Measurements from ENCODE around the gene TNS1.
"Not testable (repeated sequence)": the region's sequence is repeated elsewhere in the genome, so short reads cannot be mapped to it uniquely, and the experiment has no call there.

Gene TNS1

GRCh38 chr2:217822296-217823252 is 180.2 kb downstream of the TNS1 start:
- FAIRE-seq (no peak), DNase-seq (ENCODE audit: insufficient read length, low spot score) (peak; percentile 18)

- no peak for FAIRE-seq
- no peak for DNase-seq (ENCODE audit: insufficient read length, low spot score)
Measured at GRCh38 chr2:217821536-217822147, 181.2 kb downstream of the TNS1 start.

DNA sequence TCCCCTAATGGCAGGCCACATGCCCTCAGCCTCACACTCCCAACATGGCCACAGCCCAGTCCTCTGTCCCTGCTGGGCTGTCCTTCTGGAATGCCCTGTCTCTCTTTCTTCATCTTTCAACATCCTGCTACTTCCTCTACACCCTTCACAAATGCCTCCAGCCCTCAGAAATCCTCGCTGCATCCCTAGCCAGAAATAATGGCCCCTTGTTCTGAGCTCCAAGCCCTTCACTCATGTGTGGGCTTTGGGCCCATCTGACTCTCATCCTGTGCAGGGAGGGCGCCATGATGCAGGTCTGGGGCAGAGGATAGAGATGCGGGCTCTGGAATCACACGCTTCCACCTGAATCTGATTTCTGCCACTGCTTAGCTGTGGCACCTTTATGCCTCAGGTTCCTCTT is 181.9 kb downstream of the TNS1 start:
- DNase-seq (ENCODE audit: insufficient read length, low spot score) (no peak), FAIRE-seq (no peak)

GRCh38 chr2:217820091-217820819 is 182.5 kb downstream of the TNS1 start:
- FAIRE-seq (no peak), DNase-seq (ENCODE audit: insufficient read length, low spot score) (no peak)

DNA sequence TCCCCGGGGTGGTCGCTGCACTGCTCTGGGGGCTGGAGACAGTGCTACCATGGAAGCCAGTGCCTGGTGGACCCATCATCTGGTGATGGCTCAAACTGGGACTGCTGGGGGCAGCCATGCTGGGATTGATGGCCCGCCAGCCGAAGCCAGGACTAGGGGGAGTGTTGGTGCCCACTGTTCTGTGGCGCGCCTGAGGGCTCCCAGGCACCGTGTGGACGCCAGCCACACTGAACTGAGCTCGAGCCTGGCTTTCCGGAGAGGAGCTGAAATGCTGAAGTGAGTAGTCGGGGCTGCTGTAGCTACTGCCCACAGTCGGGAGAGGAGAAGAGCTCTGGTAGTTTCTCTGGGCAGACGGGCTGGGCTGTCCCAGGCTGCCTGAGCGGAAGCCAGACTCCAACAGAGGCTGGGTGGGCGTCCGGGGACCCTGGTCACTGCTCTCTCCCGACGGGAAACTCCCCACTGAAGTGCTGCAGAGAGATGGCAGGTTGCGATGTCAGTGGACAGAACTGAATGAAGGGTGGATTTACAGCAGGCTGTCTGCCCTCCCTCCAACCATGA is 184.4 kb downstream of the TNS1 start:
- no peak for DNase-seq (ENCODE audit: insufficient read length, low spot score)
- FAIRE-seq: no peak

DNA sequence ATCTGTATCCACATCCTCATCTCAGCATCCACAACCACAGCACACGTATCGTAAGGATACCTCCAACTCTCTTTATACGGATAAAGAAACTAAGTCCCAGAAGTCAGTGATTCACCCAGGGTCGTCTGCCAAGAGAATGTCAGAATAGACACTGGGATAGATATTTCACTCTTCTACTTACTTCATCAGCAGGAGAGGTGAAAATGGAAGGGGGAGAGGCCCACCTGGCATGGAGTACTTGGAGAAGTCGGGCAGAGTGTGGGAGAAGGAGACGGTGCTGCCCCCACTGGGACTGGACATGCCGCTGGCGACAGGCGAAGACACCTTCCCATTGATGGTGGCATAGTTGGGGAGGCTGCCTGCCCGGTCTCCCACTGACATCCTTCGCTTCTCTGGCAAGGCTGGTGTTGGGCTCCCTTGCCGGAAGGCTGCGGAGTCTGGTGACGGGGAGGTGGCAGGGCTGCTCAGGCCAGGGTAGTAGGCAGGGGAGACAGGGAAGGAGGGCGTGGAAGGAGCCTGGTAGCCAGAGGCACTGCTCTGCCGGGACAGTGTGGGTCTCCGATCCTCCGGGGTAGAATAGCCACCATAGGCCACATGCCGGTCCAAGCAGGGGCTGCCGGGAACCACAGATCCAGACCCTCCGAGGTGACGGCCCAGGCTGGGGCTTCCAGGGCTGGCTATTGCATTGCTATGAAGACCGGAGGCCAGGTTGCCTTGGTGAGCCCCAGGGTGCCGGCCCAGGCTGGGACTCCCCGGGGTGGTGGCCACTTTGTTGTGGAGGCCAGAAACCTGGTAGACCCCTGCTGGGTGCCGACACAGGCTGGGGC is 185.1 kb downstream of the TNS1 start:
- DNase-seq (ENCODE audit: insufficient read length, low spot score): no peak
- FAIRE-seq: no peak

DNA sequence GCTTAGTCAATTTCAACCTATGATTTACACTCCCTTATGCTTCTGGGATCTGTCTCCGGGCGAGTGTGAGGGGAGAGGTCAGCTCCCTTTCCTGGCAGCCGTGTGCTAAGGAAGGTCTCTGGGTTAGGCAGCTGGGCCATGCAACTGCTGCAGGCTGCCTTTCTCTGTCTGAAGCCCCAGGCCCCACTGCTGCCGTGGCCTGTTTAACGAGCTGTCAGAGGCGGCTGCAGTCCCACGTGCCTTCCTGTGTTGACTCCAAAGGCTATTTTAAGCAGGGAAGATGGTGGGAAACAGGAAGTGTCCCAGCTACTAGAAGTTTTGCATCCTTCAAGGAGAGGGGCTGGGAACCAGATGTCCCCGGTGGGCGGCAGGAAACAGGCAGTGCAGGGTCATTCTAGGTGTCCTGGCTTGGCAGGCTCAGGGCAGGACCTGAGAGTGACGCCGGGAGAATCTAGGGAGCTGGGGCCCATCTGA is 186.4 kb downstream of the TNS1 start:
- FAIRE-seq: no peak
- no peak for DNase-seq (ENCODE audit: insufficient read length, low spot score)

GRCh38 chr2:217813828-217814227 is 189.0 kb downstream of the TNS1 start:
- no peak for FAIRE-seq
- DNase-seq (ENCODE audit: insufficient read length, low spot score): no peak

DNA sequence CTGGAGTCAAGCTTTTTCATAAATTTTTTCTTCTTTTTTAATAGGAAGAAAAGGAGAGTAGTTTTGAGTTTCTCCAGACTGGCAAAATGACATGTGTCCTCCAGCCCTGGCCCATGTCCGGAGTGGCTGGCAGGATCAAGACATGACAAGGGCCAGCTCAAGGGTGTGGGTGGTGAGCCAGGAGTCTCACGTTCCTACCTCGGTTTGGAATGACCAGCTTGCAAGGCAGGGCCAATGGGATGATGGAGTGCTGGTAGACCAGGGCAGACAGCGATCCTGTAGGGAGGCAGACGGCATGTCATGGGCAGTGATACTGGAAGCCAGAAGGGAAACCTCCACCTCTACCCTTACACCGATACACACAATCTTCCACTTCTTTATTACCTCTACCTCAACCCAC is 190.6 kb downstream of the TNS1 start:
- FAIRE-seq (no peak), DNase-seq (ENCODE audit: insufficient read length, low spot score) (no peak)

DNA sequence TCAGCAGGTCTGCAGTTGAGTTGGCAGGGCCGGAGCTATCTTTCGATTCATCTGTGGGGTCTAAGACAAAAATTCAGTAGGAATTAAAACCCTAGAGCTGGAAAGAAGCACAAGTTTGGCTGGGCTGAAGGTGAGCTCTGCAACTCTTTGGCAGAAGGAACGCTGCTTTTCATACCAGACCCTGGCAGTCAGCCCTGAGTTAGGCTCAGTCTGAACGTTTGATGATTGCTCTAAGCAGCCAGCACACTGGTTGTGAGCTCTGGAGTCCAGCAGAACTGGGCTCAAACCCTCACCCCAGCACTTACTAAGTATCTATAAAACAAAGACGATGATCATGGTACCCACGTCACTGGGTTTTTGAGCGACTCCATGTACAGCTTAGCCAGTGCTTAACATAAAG is 192.5 kb downstream of the TNS1 start:
- FAIRE-seq (no peak), DNase-seq (ENCODE audit: insufficient read length, low spot score) (no peak)

- no peak for DNase-seq (ENCODE audit: insufficient read length, low spot score)
- FAIRE-seq: no peak
Measured at GRCh38 chr2:217809736-217810135, 193.1 kb downstream of the TNS1 start.

DNA sequence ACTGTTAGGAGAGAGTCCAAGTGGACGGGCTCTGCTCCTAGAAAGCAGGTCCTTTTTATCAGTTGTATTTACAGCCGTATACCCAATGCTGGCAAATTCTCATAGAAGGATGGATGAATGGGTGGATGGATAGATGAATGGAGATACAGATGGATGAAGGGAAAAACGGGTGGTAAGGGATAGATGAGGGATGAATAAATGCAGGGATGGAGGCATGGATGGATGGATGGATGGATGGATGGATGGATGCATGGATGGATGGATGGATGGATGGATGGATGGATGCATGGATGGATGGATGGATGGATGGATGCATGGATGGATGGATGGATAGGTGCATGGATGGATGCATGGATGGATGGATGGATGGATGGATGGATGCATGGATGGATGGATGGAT is 193.8 kb downstream of the TNS1 start:
- DNase-seq (ENCODE audit: insufficient read length, low spot score): not testable (repeated sequence)
- peak; percentile 93 for FAIRE-seq

DNA sequence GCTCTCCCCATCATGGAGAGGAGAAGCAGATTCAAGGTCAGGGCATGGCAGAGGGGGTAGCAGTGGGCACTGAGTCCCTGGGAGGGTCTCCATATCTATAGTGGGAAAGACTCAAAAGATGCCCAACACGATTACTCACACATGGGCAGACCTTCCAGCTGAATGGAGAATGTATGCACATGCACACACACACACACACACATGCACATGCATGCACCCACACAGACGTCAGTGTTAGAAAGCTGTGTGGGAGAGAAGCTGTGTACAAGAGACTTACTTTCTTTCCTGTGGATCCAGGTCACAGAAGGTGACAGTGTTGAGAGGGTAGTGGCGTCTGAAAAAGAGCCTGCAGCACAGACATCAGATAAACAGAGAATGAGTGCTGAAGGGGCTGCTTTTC is 194.5 kb downstream of the TNS1 start:
- no peak for DNase-seq (ENCODE audit: insufficient read length, low spot score)
- FAIRE-seq: no peak

GRCh38 chr2:217807753-217808152 is 195.0 kb downstream of the TNS1 start:
- DNase-seq (ENCODE audit: insufficient read length, low spot score): no peak
- FAIRE-seq: no peak

- no peak for FAIRE-seq
- DNase-seq (ENCODE audit: insufficient read length, low spot score): no peak
Measured at GRCh38 chr2:217807025-217807424, 195.8 kb downstream of the TNS1 start.

- no peak for DNase-seq (ENCODE audit: insufficient read length, low spot score)
- no peak for FAIRE-seq
Measured at GRCh38 chr2:217806482-217806765, 196.4 kb downstream of the TNS1 start.

DNA sequence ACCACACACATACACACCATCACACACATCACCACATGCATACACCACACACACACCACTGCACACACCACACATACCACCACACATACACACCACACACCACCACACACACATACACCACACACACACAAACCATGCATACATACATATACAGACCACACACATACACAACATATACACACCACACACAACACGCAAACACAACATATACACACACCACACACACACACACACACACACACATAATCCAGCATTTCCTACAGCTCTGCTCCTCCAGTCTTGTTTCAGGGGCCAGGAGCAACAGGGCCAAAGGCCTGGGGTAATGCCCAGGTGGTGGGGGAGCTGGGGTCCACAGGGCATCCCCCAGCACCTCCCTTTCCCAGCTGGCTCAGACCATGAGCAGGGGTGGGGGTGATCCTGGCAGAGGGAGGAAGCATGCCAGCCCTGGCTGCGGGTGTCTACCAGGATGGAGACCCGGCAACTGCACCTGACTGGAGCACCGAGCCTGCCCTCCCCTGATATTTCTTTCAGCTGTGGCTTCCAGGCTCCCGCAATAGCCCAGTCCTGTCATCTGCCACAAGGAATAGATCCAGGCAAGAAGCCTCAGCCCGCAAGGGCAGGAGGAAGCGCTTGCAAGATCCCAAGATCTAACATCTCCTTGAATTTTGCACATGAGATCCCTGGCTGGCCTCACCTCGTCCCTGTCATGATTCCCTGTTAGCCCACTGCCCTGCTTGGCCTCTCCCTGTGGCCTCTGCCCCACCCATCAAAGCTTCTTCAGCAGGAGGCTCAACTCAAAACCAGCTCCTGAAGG is 196.9 kb downstream of the TNS1 start:
- DNase-seq (ENCODE audit: insufficient read length, low spot score): no peak
- no peak for FAIRE-seq

DNA sequence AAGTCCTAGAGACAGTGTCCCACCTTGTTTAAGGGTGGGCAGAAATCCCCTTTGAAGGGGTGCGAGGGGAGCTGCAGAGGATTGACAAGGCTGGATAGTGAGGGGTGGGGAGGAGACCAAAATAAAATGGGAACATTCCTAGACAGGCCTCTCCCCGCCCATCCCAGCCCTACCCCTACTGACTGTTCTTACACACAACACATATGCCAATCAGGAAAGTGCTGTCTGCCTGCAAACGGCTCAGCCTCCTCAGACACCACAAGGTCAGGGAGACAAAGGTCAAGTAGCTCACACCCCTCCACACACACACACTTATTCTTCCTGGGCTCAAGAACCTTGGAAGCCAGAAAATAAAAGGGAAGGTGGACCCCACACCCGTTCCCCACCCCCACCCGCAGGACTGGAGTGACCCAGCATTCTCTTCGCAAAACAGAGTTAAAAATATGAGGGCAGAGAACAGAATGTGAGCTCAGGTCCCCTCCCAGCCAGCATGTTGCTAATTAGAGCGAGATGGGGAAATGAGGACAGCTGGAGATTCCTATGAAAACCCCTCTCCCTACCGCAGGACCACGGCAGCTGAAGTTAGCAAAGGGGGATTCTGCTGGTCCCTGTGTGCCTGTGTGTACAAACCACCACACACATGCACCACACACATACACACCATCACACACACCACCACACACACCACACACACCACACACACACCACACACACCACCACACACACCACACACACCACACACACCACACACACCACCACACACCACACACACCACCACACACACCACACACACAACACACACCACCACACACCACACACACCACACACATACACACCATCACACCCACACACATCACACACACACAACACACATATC is 197.8 kb downstream of the TNS1 start:
- peak; percentile 100 for FAIRE-seq
- no peak for DNase-seq (ENCODE audit: insufficient read length, low spot score)

DNA sequence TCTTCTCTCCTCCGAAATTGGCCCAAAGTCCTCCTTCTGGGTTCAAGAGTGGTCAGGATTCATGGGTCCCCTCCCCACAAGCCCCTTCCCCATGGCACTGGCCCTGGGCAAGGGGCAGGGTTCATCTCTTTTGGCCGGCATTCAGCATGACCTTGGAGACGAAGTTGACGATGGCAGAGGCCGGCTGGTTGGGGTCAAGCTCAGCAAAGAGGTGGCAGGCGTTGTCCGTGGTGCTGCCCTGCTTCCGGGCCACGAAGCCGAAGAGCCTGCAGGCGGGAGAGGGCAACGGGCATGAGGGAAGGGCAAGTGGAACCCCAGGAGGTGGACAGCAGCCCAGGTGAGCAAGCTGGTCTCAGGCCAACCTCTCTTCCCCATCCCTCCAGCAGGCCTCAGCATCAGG is 198.5 kb downstream of the TNS1 start:
- no peak for FAIRE-seq

More for the DNA sequence above, 198.5 kb downstream of the TNS1 start:
- DNase-seq (ENCODE audit: insufficient read length, low spot score): no peak
